Activated CD4-positive, alpha-beta memory T cell treated with anti-CD3 and anti-CD28 coated beads, Interleukin-2, amount 10 ng/mL, durations not matched to agents 7 days and 5 days (primary cell): ENCODE data around the gene GAB4. TPM values are rescaled to one million over a fixed set of nuclear protein-coding genes. Genes with fewer than 3 reads are reported as not detected.
A peak's percentile ranks its signal among the peaks of the same experiment; 100 is the strongest.
"Not testable (repeated sequence)": the region's sequence is repeated elsewhere in the genome, so short reads cannot be mapped to it uniquely, and the experiment has no call there.

ENCODE experiments used
- CTCF ChIA-PET: fragments of 350-600 bp; sonication (Branson Sonifier 250); formaldehyde crosslinking; loops from one replicate; lab custom pipeline; 2021; ENCODE audit warnings: antibody characterized with exemption, inconsistent platforms; lab: Charles Lee
- POLR2A ChIA-PET: fragments of 350-600 bp; sonication (Branson Sonifier 250); formaldehyde crosslinking; loops from one replicate; lab custom pipeline; 2021; ENCODE audit warnings: antibody characterized with exemption; lab: Charles Lee
- DNase-seq: peaks from one replicate; pipeline ENCODE4 v3.0.0-alpha.2; 2020
- H3K27ac Mint-ChIP-seq: one replicate; pipeline ENCODE4 v1.8.0; 2021; ENCODE audit warnings: mild to moderate bottlenecking, mixed read lengths
- H3K27me3 Mint-ChIP-seq: one replicate; pipeline ENCODE4 v1.8.0; 2021; ENCODE audit warnings: mixed read lengths
- H3K36me3 Mint-ChIP-seq: one replicate; pipeline ENCODE4 v1.8.0; 2021; ENCODE audit warnings: low read depth, mixed read lengths
- H3K4me1 Mint-ChIP-seq: one replicate; pipeline ENCODE4 v1.8.0; 2021; ENCODE audit warnings: mixed read lengths
- H3K4me3 Mint-ChIP-seq: one replicate; pipeline ENCODE4 v1.8.0; 2021; ENCODE audit warnings: mild to moderate bottlenecking, mixed read lengths
- H3K9me3 Mint-ChIP-seq: one replicate; pipeline ENCODE4 v1.8.0; 2021; ENCODE audit warnings: mixed read lengths
- total RNA-seq, 2 experiments: library from RNA; stranded (reverse); gene quantifications; one replicate each; pipeline ENCODE4 v1.2.3, GENCODE V29; 2021

GAB4 gene
- total RNA-seq = not detected

- no peak within 1 kb of the TSS for H3K4me3 Mint-ChIP-seq
- no peak for DNase-seq
- no peaks in the 10 kb centered on the region for H3K4me1 Mint-ChIP-seq
- peaks cover 8% of the 10 kb centered on the region for H3K9me3 Mint-ChIP-seq
- H3K36me3 Mint-ChIP-seq = peaks cover 4% of the 10 kb centered on the region
- H3K27me3 Mint-ChIP-seq = peaks cover 24% of the 10 kb centered on the region
- H3K27ac Mint-ChIP-seq = no peak within 1 kb of the TSS
- POLR2A ChIA-PET = no interaction called here
- CTCF ChIA-PET = no interaction called here
Observed at GRCh38 chr22:17007852-17008731, at the start of gene GAB4. GAB4 (minus strand) TSS chr22:17008222; CDS start chr22:17008114, 108 bp downstream.

DNA sequence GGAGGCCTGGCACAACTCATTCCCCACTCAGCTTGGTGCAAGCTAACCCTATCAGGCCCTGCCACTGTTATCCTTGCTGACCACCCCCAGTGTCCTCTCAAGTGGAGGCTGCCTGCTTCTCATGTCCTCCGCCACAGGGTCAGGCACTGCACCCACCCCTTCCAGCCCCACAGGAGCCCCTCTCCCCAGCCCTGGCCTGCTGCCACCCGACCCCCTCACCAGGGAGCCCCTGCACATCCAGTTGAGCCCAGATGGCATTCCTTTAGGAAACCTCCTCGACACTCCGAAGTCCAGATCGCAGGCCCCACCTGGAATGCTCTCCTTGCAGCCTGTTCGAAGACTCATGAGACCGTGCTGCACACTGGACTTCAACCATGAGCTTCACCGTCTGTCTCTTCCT lies 48.8 kb upstream of the GAB4 start:
- H3K4me1 Mint-ChIP-seq = no peaks in the 10 kb centered on the region

GRCh38 chr22:17056058-17056457 lies 48.0 kb upstream of the GAB4 start:
- DNase-seq = no peak
- ChIA-PET CTCF (interaction anchor here (3.0 kb wide), 1 partner anchor 138 kb away, joined by 9 read pairs; no protein-coding TSS in a partner anchor), POLR2A (no interaction called here)
- Mint-ChIP-seq H3K36me3 (no peaks in the 10 kb centered on the region), H3K9me3 (no peaks in the 10 kb centered on the region), H3K27ac (no peak overlapping the region), H3K27me3 (peaks cover 9% of the 10 kb centered on the region), H3K4me3 (no peak overlapping the region), H3K4me1 (no peaks in the 10 kb centered on the region)

More for the DNA sequence above, 48.8 kb upstream of the GAB4 start:
- no peak overlapping the region for H3K27ac Mint-ChIP-seq
- H3K36me3 Mint-ChIP-seq = no peaks in the 10 kb centered on the region
- CTCF ChIA-PET = interaction anchor here (0.8 to 3.0 kb wide), 3 partner anchors 13 to 139 kb away, joined by 3 to 9 read pairs (median 6); no protein-coding TSS in a partner anchor
- H3K27me3 Mint-ChIP-seq = peaks cover 10% of the 10 kb centered on the region
- POLR2A ChIA-PET = no interaction called here
- H3K9me3 Mint-ChIP-seq = no peaks in the 10 kb centered on the region
- no peak overlapping the region for H3K4me3 Mint-ChIP-seq
- DNase-seq = no peak

- Mint-ChIP-seq H3K4me3 (no peak overlapping the region), H3K9me3 (no peaks in the 10 kb centered on the region), H3K36me3 (no peaks in the 10 kb centered on the region), H3K27me3 (peaks cover 8% of the 10 kb centered on the region), H3K27ac (no peak overlapping the region), H3K4me1 (no peaks in the 10 kb centered on the region)
- POLR2A ChIA-PET = no interaction called here
- CTCF ChIA-PET = no interaction called here
- no peak for DNase-seq
Observed at GRCh38 chr22:17047656-17048055, 39.6 kb upstream of the GAB4 start.

GRCh38 chr22:17046566-17047348 lies 38.7 kb upstream of the GAB4 start:
- Mint-ChIP-seq H3K27me3 (peaks cover 8% of the 10 kb centered on the region), H3K27ac (no peak overlapping the region), H3K36me3 (no peaks in the 10 kb centered on the region), H3K9me3 (no peaks in the 10 kb centered on the region), H3K4me1 (no peaks in the 10 kb centered on the region), H3K4me3 (no peak overlapping the region)
- CTCF ChIA-PET = no interaction called here
- POLR2A ChIA-PET = no interaction called here
- DNase-seq = no peak

GRCh38 chr22:17043521-17043920 lies 35.5 kb upstream of the GAB4 start:
- Mint-ChIP-seq H3K36me3 (no peaks in the 10 kb centered on the region), H3K4me1 (no peaks in the 10 kb centered on the region), H3K9me3 (no peaks in the 10 kb centered on the region), H3K27ac (no peak overlapping the region), H3K4me3 (no peak overlapping the region), H3K27me3 (peaks cover 5% of the 10 kb centered on the region)
- ChIA-PET CTCF (interaction anchor here (0.8 kb wide), 1 partner anchor 14 kb away, joined by 3 read pairs; no protein-coding TSS in a partner anchor), POLR2A (no interaction called here)
- DNase-seq = no peak

- H3K4me1 Mint-ChIP-seq, H3K27ac Mint-ChIP-seq, DNase-seq, POLR2A ChIA-PET, CTCF ChIA-PET, H3K9me3 Mint-ChIP-seq, H3K36me3 Mint-ChIP-seq: not testable (repeated sequence)
- peak overlapping the region; percentile 48 for H3K4me3 Mint-ChIP-seq
- peaks cover 17% of the 10 kb centered on the region for H3K27me3 Mint-ChIP-seq
Observed at GRCh38 chr22:17036842-17037711, 29.1 kb upstream of the GAB4 start.

DNA sequence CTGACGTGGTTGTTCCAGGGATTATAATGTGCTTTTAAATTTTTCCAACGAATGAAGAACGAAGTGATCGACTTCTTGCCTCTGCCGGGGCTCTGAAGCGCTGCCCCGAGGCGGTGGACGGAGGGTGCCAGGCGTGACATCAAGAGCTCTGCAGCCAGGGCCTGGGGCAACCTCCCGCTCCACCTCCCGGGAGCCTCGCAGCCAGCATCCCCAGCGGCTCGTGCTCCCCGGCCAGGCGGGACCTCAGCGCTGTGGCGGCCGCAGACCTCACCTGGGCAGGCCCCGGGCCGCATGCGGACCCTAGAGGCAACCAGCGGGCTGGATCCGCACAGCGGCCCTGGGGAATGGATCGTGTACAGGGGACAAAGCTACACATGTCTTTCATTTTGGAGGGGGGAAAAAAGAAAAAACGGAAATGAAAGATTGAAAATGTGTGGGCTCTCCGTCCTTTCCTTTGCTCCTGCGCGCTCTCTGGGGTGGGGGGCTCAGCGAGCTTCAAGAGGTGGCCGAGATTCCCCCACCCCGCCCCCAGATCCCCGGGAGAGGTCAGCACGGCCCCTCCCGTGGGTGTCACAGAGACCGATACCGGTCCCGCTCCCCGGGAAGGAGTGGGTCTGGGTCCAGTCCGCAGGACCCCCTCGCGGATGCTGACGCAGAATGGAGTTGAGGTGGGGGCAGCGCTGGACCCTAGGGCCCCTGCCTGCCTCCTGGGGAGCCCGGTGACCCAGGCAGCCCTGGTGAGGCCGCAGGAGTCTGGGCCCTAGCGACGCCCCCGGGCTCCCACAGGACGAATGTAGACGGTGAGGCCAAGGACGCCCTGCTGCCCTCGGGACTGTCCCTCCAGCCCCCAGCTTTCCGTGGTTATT lies 28.2 kb upstream of the GAB4 start:
- H3K36me3 Mint-ChIP-seq, H3K4me3 Mint-ChIP-seq, H3K9me3 Mint-ChIP-seq, DNase-seq, H3K27ac Mint-ChIP-seq, H3K4me1 Mint-ChIP-seq, CTCF ChIA-PET, POLR2A ChIA-PET: not testable (repeated sequence)
- peaks cover 17% of the 10 kb centered on the region for H3K27me3 Mint-ChIP-seq

- Mint-ChIP-seq H3K4me3 (no peak overlapping the region), H3K9me3 (no peaks in the 10 kb centered on the region), H3K27me3 (peaks cover 17% of the 10 kb centered on the region), H3K36me3 (no peaks in the 10 kb centered on the region), H3K4me1 (no peaks in the 10 kb centered on the region), H3K27ac (no peak overlapping the region)
- no peak for DNase-seq
- ChIA-PET POLR2A (no interaction called here), CTCF (no interaction called here)
Observed at GRCh38 chr22:17035246-17035645, 27.2 kb upstream of the GAB4 start.

- POLR2A ChIA-PET, CTCF ChIA-PET, H3K4me1 Mint-ChIP-seq, H3K27ac Mint-ChIP-seq, H3K9me3 Mint-ChIP-seq, H3K4me3 Mint-ChIP-seq, H3K36me3 Mint-ChIP-seq, DNase-seq: not testable (repeated sequence)
- H3K27me3 Mint-ChIP-seq = peaks cover 17% of the 10 kb centered on the region
Observed at GRCh38 chr22:17034532-17034931, 26.5 kb upstream of the GAB4 start.

DNA sequence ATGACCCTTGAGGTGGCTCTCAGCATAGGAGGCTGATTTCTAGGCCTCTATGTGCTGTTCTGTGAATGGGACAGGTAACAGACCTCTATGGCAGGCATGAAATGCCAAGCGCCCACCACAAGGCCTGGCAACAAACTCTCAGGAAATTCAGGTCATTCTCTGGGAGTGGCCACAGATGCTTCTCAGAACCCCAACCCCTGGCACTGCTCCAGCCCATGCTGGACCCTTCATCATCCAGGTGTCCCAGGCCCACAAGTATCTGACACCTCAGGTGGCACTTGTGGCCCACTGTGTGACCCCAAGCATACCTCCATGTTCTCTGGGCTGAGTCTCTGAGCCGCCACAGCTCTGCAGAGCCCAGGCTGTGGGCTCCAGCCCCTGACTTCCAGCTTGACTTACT lies 24.3 kb upstream of the GAB4 start:
- CTCF ChIA-PET, H3K36me3 Mint-ChIP-seq, H3K4me3 Mint-ChIP-seq, H3K4me1 Mint-ChIP-seq, H3K9me3 Mint-ChIP-seq, DNase-seq, POLR2A ChIA-PET, H3K27ac Mint-ChIP-seq: not testable (repeated sequence)
- H3K27me3 Mint-ChIP-seq = peaks cover 18% of the 10 kb centered on the region

- CTCF ChIA-PET, POLR2A ChIA-PET, H3K36me3 Mint-ChIP-seq, H3K4me1 Mint-ChIP-seq, H3K27ac Mint-ChIP-seq, H3K9me3 Mint-ChIP-seq, H3K4me3 Mint-ChIP-seq: not testable (repeated sequence)
- peak; percentile 39 for DNase-seq
- H3K27me3 Mint-ChIP-seq = peaks cover 30% of the 10 kb centered on the region
Observed at GRCh38 chr22:17024380-17024779, 16.4 kb upstream of the GAB4 start.
